BJ (cell line): Measurements from ENCODE around the gene DRAM1. TPM values are rescaled to one million over a fixed set of nuclear protein-coding genes. Genes with fewer than 3 reads are reported as not detected.
"Not testable (repeated sequence)": the region's sequence is repeated elsewhere in the genome, so short reads cannot be mapped to it uniquely, and the experiment has no call there.

Experiments used
- CTCF ChIA-PET: fragments of 350-600 bp; formaldehyde crosslinking; extraction: SDS; loops from one replicate; lab custom pipeline; 2021; ENCODE audit warnings: antibody characterized with exemption, inconsistent platforms; lab: Yijun Ruan, JAX
- POLR2A ChIA-PET: fragments of 300-600 bp; sonication (Branson Sonifier 250); formaldehyde crosslinking; extraction: SDS; loops from one replicate; lab custom pipeline; 2021; ENCODE audit warnings: antibody characterized with exemption; lab: Charles Lee
- DNase-seq: peaks from one replicate; pipeline ENCODE4 v3.0.0-alpha.2; 2011; ENCODE audit warnings: low read depth
- H3K27me3 ChIP-seq: 2 replicates; pipeline ENCODE4 v1.6.0; 2011; ENCODE audit warnings: low read length; ENCODE audit not compliant: control insufficient read depth, insufficient read depth
- H3K36me3 ChIP-seq: 2 replicates; pipeline ENCODE4 v1.5.1; 2011; ENCODE audit warnings: low read length; ENCODE audit not compliant: control insufficient read depth, insufficient read depth
- H3K4me3 ChIP-seq: 2 replicates; pipeline ENCODE4 v1.5.1; 2011; ENCODE audit warnings: low read depth, mild to moderate bottlenecking, control low read depth, low read length
- polyA plus RNA-seq: library from polyadenylated mRNA; depleted of rRNA; stranded (reverse); fragments of >200 nt; gene quantifications from 2 replicates; pipeline ENCODE4 v1.2.3, GENCODE V29; 2011
- TF ChIP-seq, protein P1 (sequence below): IDR thresholded peaks from 2 replicates; pipeline ENCODE4 v1.5.1; 2011; ENCODE audit warnings: low read depth, mild to moderate bottlenecking, control low read depth, inconsistent platforms, low read length, moderate library complexity; ENCODE audit not compliant: insufficient read depth

DRAM1 gene
- polyA plus RNA-seq, 1 experiment: 99.4 TPM

- peak; percentile 65 for DNase-seq
- no peak overlapping the region for H3K4me3 ChIP-seq
- ChIA-PET POLR2A (no interaction called here), CTCF (interaction anchor here (0.8 kb wide), 1 partner anchor 20 kb away, joined by 3 read pairs; no protein-coding TSS in a partner anchor)
- TF ChIP-seq, protein P1, sequence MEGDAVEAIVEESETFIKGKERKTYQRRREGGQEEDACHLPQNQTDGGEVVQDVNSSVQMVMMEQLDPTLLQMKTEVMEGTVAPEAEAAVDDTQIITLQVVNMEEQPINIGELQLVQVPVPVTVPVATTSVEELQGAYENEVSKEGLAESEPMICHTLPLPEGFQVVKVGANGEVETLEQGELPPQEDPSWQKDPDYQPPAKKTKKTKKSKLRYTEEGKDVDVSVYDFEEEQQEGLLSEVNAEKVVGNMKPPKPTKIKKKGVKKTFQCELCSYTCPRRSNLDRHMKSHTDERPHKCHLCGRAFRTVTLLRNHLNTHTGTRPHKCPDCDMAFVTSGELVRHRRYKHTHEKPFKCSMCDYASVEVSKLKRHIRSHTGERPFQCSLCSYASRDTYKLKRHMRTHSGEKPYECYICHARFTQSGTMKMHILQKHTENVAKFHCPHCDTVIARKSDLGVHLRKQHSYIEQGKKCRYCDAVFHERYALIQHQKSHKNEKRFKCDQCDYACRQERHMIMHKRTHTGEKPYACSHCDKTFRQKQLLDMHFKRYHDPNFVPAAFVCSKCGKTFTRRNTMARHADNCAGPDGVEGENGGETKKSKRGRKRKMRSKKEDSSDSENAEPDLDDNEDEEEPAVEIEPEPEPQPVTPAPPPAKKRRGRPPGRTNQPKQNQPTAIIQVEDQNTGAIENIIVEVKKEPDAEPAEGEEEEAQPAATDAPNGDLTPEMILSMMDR: no peak
- H3K27me3 ChIP-seq: no peaks in the 10 kb centered on the region
- H3K36me3 ChIP-seq: no peaks in the 10 kb centered on the region
Observed at GRCh38 chr12:101859664-101860607, 17.4 kb upstream of the DRAM1 start.

GRCh38 chr12:101861688-101862087, 15.7 kb upstream of the DRAM1 start:
- not testable (repeated sequence) for H3K27me3 ChIP-seq, H3K36me3 ChIP-seq, DNase-seq, H3K4me3 ChIP-seq
- ChIA-PET CTCF (interaction anchor here (0.8 kb wide), 1 partner anchor 31 kb away, joined by 3 read pairs; the partner anchor contains the start of gene GNPTAB), POLR2A (interaction anchor here (1.0 kb wide), 1 partner anchor 30 kb away, joined by 3 read pairs; no protein-coding TSS in a partner anchor)

GRCh38 chr12:101862245-101862644, 15.1 kb upstream of the DRAM1 start:
- no peak for DNase-seq
- CTCF ChIA-PET: interaction anchor here (0.8 to 1.6 kb wide), 2 partner anchors 13 to 32 kb away, joined by 3 to 4 read pairs; partner anchors contain the start of gene GNPTAB
- TF ChIP-seq, protein P1: no peak
- H3K36me3 ChIP-seq: no peaks in the 10 kb centered on the region
- H3K27me3 ChIP-seq: no peaks in the 10 kb centered on the region
- no peak overlapping the region for H3K4me3 ChIP-seq
- POLR2A ChIA-PET: interaction anchor here (1.0 kb wide), 1 partner anchor 29 kb away, joined by 3 read pairs; no protein-coding TSS in a partner anchor

- TF ChIP-seq, protein P1: no peak
- Histone ChIP-seq H3K4me3 (no peak overlapping the region), H3K27me3 (no peaks in the 10 kb centered on the region), H3K36me3 (no peaks in the 10 kb centered on the region)
- CTCF ChIA-PET: interaction anchor here (1.7 kb wide), 1 partner anchor 24 kb away, joined by 4 read pairs; no protein-coding TSS in a partner anchor
- POLR2A ChIA-PET: no interaction called here
- DNase-seq: no peak
Observed at GRCh38 chr12:101863981-101864380, 13.4 kb upstream of the DRAM1 start.

DNA sequence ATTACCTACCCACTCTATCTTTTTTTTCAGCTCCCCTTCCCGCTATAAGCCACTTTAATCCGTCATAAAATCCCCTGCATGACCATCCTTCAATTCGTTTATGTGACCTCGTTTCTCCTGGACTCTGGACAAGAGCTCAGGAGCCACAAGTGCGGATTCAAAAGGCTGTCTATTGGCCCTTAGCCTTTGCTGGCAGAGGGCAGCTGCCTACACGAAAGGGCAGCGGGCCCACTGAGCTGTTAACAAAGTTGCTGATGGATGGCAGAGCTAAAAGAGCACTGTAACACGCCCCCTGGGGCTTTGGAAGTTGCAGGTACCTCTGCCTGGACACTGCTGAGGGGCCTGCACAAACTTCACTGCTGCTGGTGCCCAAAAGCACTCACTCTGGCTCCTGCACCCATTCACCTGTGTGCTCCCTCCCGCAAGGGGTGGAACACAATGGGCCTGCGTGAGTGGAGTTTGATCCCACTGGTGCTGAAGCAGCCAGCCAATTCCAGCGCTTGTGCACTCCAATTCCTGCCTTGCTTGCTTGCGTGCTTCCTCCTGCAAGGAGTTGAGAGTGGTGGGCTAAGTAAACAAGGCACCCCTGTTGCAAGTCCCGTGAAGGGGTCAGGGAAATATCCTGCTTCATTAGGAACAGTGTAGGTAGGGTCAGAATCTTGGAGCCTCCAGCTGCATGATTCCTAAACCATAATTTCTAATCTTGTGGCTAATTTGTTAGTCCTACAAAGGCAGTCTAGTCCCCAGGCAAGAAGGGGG, 10.6 kb upstream of the DRAM1 start:
- ChIA-PET POLR2A (no interaction called here), CTCF (interaction anchor here (0.6 to 1.3 kb wide), 2 partner anchors 8 to 900 kb away, joined by 3 read pairs; no protein-coding TSS in a partner anchor)
- Histone ChIP-seq H3K4me3 (no peak overlapping the region), H3K36me3 (no peaks in the 10 kb centered on the region), H3K27me3 (no peaks in the 10 kb centered on the region)
- DNase-seq: no peak
- TF ChIP-seq, protein P1: no peak

DNA sequence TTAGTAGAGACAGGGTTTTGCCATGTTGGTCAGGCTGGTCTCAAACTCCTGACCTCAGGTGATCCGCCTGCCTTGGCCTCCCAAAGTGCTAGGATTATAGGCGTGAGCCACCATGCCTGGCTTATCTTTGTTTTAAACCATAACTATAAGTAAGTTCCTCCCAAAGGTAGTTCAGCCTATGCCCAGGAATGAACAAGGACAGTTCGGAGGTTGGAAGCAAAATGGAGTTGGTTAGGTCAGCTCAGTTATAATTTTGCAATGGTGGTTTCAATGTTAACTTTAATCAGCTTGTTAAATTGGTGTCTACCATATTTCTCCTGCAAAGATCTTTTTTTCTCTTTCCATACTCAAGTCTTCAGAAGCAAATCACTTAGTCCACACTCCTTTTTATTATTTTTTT, 9.8 kb upstream of the DRAM1 start:
- H3K27me3 ChIP-seq, POLR2A ChIA-PET, H3K36me3 ChIP-seq, H3K4me3 ChIP-seq, DNase-seq: not testable (repeated sequence)
- CTCF ChIA-PET: interaction anchor here (1.3 kb wide), 1 partner anchor 7 kb away, joined by 3 read pairs; no protein-coding TSS in a partner anchor
